Fibroblast of pulmonary artery (primary cell): ENCODE results near the gene USP5.
"Not testable (repeated sequence)": the region's sequence is repeated elsewhere in the genome, so short reads cannot be mapped to it uniquely, and the experiment has no call there.

Experiments
- DNase-seq: peaks from one replicate; pipeline ENCODE4 v3.0.0-alpha.2; 2010; ENCODE audit warnings: low read depth
- H3K4me3 ChIP-seq: replicated peaks from 2 replicates; pipeline ENCODE4 v1.5.1; 2011; ENCODE audit warnings: low read depth, mild to moderate bottlenecking, control low read depth, low read length, moderate library complexity
- CTCF ChIP-seq: IDR thresholded peaks from 2 replicates; pipeline ENCODE4 v1.5.1; 2011; ENCODE audit warnings: mild to moderate bottlenecking, control low read depth, low read length, inconsistent platforms; ENCODE audit errors: missing control alignments

Gene USP5

DNA sequence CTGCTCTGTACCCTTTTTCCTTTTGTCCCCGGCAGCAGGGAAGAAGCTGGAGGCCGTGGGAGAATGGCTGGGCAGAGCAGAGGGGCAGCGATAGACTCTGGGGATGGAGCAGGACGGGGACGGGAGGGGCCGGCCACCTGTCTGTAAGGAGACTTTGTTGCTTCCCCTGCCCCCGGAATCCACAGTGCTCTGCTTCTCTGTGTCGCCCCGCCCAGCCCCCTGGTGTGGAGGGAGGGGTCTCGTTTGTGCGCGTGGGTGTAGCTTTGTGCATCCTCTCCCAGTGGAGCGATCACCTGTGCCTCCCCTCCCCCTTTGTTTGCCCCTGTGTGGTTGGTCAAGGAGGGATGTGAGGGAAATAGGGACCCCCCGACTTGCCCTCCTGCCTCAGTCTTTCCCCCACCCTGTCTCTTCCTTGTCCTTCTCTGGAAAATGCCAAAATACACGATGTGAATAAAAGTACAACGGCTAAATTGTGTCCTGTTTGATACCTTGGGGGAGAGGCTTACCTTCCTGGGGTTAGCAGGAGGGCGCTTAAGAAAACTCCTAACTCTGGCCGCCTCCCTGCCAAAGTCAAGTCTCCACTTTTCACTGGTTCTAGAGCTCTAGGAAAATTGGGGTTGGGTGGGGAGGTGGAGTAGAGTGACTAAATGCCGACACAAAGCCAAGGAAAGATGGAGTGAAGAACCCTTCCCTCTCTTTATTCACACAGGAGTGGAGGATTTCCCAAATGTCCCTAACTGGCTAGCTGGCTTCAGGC lies 14.4 kb downstream of the USP5 start:
- DNase-seq, result no peak
- TF ChIP-seq CTCF, result no peak
- no peak overlapping the region for H3K4me3 ChIP-seq

- no peak for TF ChIP-seq CTCF
- no peak for DNase-seq
Measured at GRCh38 chr12:6866920-6867412, 15.0 kb downstream of the USP5 start.

DNA sequence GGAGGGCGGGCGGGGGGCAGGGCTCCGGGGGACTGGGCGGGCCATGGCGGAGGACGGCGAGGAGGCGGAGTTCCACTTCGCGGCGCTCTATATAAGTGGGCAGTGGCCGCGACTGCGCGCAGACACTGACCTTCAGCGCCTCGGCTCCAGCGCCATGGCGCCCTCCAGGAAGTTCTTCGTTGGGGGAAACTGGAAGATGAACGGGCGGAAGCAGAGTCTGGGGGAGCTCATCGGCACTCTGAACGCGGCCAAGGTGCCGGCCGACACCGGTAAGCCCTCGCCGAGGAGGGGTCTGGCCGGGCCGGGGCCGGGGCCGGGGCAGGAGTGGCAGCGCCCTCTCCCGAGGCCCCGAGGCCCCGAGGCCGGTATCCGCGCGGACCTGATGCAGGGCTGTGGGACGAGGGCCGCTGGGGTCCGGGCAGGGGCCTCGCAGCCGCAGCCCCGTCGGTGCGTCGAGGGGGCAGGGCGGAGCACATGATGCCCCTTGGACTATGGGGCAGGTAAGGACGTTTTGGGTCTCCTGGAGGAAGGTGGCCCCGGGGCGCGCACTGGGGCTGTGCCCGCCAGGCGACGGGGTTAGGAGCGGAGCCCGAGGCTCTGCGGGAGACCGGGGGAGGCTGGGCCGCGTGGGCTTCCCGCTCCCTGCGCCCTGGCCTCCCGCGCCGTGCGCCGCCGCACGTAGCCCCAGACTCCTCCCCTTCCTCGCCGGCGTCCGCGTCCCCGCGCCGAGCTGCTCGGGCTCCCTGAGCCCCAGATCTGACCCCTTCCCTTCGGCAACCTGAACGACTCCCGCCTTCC lies 15.7 kb downstream of the USP5 start, which contains the start of gene TPI1:
Gene TPI1, plus strand, starts transcription at position 119 of the 798 bp plus-strand sequence. Its CDS starts 36 bp downstream, at position 155.
- TF ChIP-seq CTCF, result no peak
- peak; percentile 83 for DNase-seq
- peak within 1 kb of the TSS; percentile 85 for H3K4me3 ChIP-seq

More at GRCh38 chr12:6866920-6867412, 15.0 kb downstream of the USP5 start:
- peak overlapping the region; percentile 85 for H3K4me3 ChIP-seq

- peak; percentile 21 for TF ChIP-seq CTCF
- DNase-seq, result no peak
- H3K4me3 ChIP-seq, result peak overlapping the region; percentile 85
Measured at GRCh38 chr12:6868211-6869048, 16.5 kb downstream of the USP5 start.

- H3K4me3 ChIP-seq, result peak overlapping the region; percentile 85
- peak; percentile 81 for DNase-seq
- peak; percentile 85 for TF ChIP-seq CTCF
Measured at GRCh38 chr12:6869049-6870021, 17.4 kb downstream of the USP5 start.

- H3K4me3 ChIP-seq, result not testable (repeated sequence)
Measured at GRCh38 chr12:6870304-6870703, 18.4 kb downstream of the USP5 start.

More at GRCh38 chr12:6870304-6870703, 18.4 kb downstream of the USP5 start:
- not testable (repeated sequence) for DNase-seq
